K562 (cell line): ENCODE data around the gene SLC38A1. TPM values are rescaled to one million over a fixed set of nuclear protein-coding genes. Genes with fewer than 3 reads are reported as not detected.

Experiments used
- ATAC-seq: fragments of 200-7000 bp; cut with Tn5 transposase; 3 replicates; pipeline ENCODE4 v1.9.1; 2020; ENCODE audit warnings: moderate library complexity
- BruUV-seq: library from RNA; stranded (reverse); fragments of 400-500 nt; replicated peaks from 2 replicates; lab custom pipeline; 2021; lab: Mats Ljungman, UMichigan
- CTCF ChIA-PET: fragments of 300-600 bp; formaldehyde crosslinking; extraction: SDS; loops from one replicate; lab custom pipeline; 2021; ENCODE audit warnings: low intra/inter-chr PET ratio; lab: Yijun Ruan, JAX
- POLR2A ChIA-PET: fragments of 300-600, 350-650 bp; sonication (Branson Sonifier 250); formaldehyde crosslinking; extraction: SDS; loops from one replicate; lab custom pipeline; 2021; ENCODE audit warnings: antibody characterized with exemption, inconsistent platforms; lab: Yijun Ruan, JAX
- DNase-seq, 4 experiments: peaks; one replicate each; pipeline versions ENCODE4 v3.0.0 to v3.0.0-alpha.2; 2011 to 2018; ENCODE audit warnings: low spot score in 3 of 4, mixed read lengths in 3 of 4; ENCODE audit errors: extremely low read depth in 1 of 4
- FAIRE-seq: peaks from 2 replicates; lab custom pipeline; 2011; peaks lifted over from hg19 to GRCh38; lab: Jason Lieb, UNC
- H2AFZ ChIP-seq: 2 replicates; pipeline ENCODE4 v1.6.0; 2011; ENCODE audit warnings: low read depth, low read length, control low read depth, inconsistent platforms
- H3K27ac ChIP-seq: fragments of 200-600 bp; 3 replicates; pipeline ENCODE4 v1.8.0; 2011; ENCODE audit warnings: low read depth, mild to moderate bottlenecking, control low read depth, inconsistent platforms, low read length, moderate library complexity, mixed read lengths; ENCODE audit errors: extremely low read depth
- H3K27me3 ChIP-seq, 2 experiments: fragments of 300-600 bp in 1 of 2; 2 replicates in 1 of 2; 3 replicates in 1 of 2; pipeline versions ENCODE4 v1.6.0 to v1.8.0; 2011; ENCODE audit warnings: inconsistent platforms in 2 of 2, low read length in 2 of 2, mild to moderate bottlenecking in 1 of 2, mixed read lengths in 1 of 2, moderate library complexity in 1 of 2; ENCODE audit not compliant: control insufficient read depth in 2 of 2, insufficient read depth in 2 of 2
- H3K36me3 ChIP-seq: fragments of 300-600 bp; 3 replicates; pipeline ENCODE4 v1.8.0; 2011; ENCODE audit warnings: mild to moderate bottlenecking, low read length, inconsistent platforms; ENCODE audit not compliant: control insufficient read depth, insufficient read depth
- H3K4me1 ChIP-seq, 2 experiments: fragments of 200-600 bp in 1 of 2; replicated peaks in 1 of 2; 2 replicates in 1 of 2; 3 replicates in 1 of 2; pipeline versions ENCODE4 v1.5.1 to v1.8.0; 2011; ENCODE audit warnings: inconsistent platforms in 2 of 2, low read length in 2 of 2, mild to moderate bottlenecking in 1 of 2, mixed read lengths in 1 of 2, moderate library complexity in 1 of 2; ENCODE audit not compliant: control insufficient read depth in 2 of 2, insufficient read depth in 2 of 2
- H3K4me2 ChIP-seq: 2 replicates; pipeline ENCODE4 v1.6.1; 2011; ENCODE audit warnings: low read length, control low read depth, inconsistent platforms, mixed read lengths; ENCODE audit not compliant: insufficient read depth
- H3K4me3 ChIP-seq: fragments of 200-600 bp; sonication (generic), shearing (Covaris generic); 2 replicates; pipeline ENCODE4 v1.5.1; 2016; ENCODE audit warnings: control low read depth, inconsistent platforms
- H3K79me2 ChIP-seq: fragments of 200-600 bp; 3 replicates; pipeline ENCODE4 v1.8.0; 2011; ENCODE audit warnings: low read length, inconsistent platforms; ENCODE audit not compliant: control insufficient read depth, insufficient read depth
- H3K9ac ChIP-seq, 2 experiments: 2 replicates each; pipeline versions ENCODE4 v1.6.0 to v1.6.1; 2011; ENCODE audit warnings: low read depth in 2 of 2, low read length in 2 of 2, control low read depth in 1 of 2, inconsistent platforms in 1 of 2, mild to moderate bottlenecking in 1 of 2, mixed read lengths in 1 of 2; ENCODE audit not compliant: insufficient read depth in 1 of 2
- H3K9me1 ChIP-seq: one replicate; pipeline ENCODE4 v1.6.0; 2011; ENCODE audit warnings: inconsistent platforms, mild to moderate bottlenecking, low read length, moderate library complexity; ENCODE audit not compliant: control insufficient read depth, insufficient read depth
- H3K9me3 ChIP-seq: replicated peaks from 2 replicates; pipeline ENCODE4 v1.5.1; 2011; ENCODE audit warnings: low read depth, low read length, inconsistent platforms; ENCODE audit not compliant: control insufficient read depth, insufficient read depth
- H4K20me1 ChIP-seq: replicated peaks from 2 replicates; pipeline ENCODE4 v1.6.1; 2011; ENCODE audit warnings: low read length, inconsistent platforms, mixed read lengths; ENCODE audit not compliant: control insufficient read depth, insufficient read depth
- RBM34 ChIP-seq: fragments of 200-400 bp; formaldehyde crosslinking; IDR thresholded peaks from 2 replicates; pipeline ENCODE4 v1.6.1; 2018; ENCODE audit warnings: low read length, borderline replicate concordance; ENCODE audit not compliant: insufficient read depth
- WGBS: fragments of 100-300 bp; shearing (Covaris generic); methylation state at CpG from one replicate; pipeline ENCODE4 v1.1.6; 2016; ENCODE audit warnings: low coverage, mixed read lengths; ENCODE audit not compliant: insufficient coverage; ENCODE audit errors: missing lambda C conversion rate; 5-methylcytosine and 5-hydroxymethylcytosine counted together
- in situ Hi-C: fragments of 300-500 bp; cut with MboI; formaldehyde crosslinking; loops from 4 replicates; pipeline ENCODE4 v1.15.0; 2018; ENCODE audit warnings: inconsistent platforms, mixed read lengths
- intact Hi-C: fragments of 100-400 bp; cut with micrococcal nuclease; formaldehyde crosslinking; loops from 2 replicates; pipeline ENCODE4 v1.14.2; 2022
- polyA plus RNA-seq, 8 experiments: library from polyadenylated mRNA; depleted of rRNA in 4 of 8; stranded (reverse) in 5 of 8; unstranded in 3 of 8; fragments of >200 nt; fragmentation: Nextera tagmentation in 2 of 8; fragmentation: Illumina TruSeq in 1 of 8; extraction: Ambion mirVana in 2 of 8; extraction: Trizol in 1 of 8; gene quantifications; 2 replicates each; pipeline versions ENCODE4 v1.2.1 to v1.2.3, GENCODE V29; 2011 to 2014; ENCODE audit warnings: inconsistent platforms in 1 of 8, missing spikeins in 1 of 8
- total RNA-seq, 7 experiments: library from RNA; depleted of rRNA in 6 of 7; stranded (reverse); fragments of >200 nt in 6 of 7; fragmentation: Illumina TruSeq in 2 of 7; extraction: Trizol in 2 of 7; gene quantifications; 2 replicates each; pipeline versions ENCODE4 v1.2.1 to v1.2.3, GENCODE V29; 2011 to 2021; ENCODE audit warnings: low replicate concordance in 1 of 7
- TF ChIP-seq, protein P1 (sequence below): fragments of 200-800 bp; sonication (Bioruptor generic); IDR thresholded peaks from 2 replicates; pipeline ENCODE4 v1.6.1; 2017; ENCODE audit warnings: missing genetic modification characterization, missing compliant biosample characterization
- TF ChIP-seq, protein P2 (sequence below), 2 experiments: IDR thresholded peaks in 1 of 2; conservative IDR thresholded peaks in 1 of 2; 2 replicates each; pipeline ENCODE4 v1.6.1; 2016; ENCODE audit warnings: low read depth in 2 of 2, mild to moderate bottlenecking in 1 of 2, missing compliant biosample characterization in 1 of 2, missing genetic modification characterization in 1 of 2, moderate library complexity in 1 of 2
- TF ChIP-seq, protein P3 (sequence below): fragments of 450-650 bp; IDR thresholded peaks from 2 replicates; pipeline ENCODE4 v1.6.1; 2016
- TF ChIP-seq, protein P4 (sequence below), 2 experiments: fragments of 150-350 bp in 1 of 2; IDR thresholded peaks; 2 replicates each; pipeline ENCODE4 v1.6.1; 2012 to 2016; ENCODE audit warnings: low read depth in 2 of 2, low read length in 2 of 2, mild to moderate bottlenecking in 1 of 2, moderate library complexity in 1 of 2
- TF ChIP-seq, protein P5 (sequence below): IDR thresholded peaks from 2 replicates; pipeline ENCODE4 v1.6.1; 2012; ENCODE audit warnings: low read depth, low read length, improper control_type of control experiment, borderline replicate concordance

The SLC38A1 gene
- total and polyA plus RNA-seq, 9 of the 15 experiments (the other 6 are each of a cell fraction or from before 2014, with no cell fraction given) = 51.9 to 112 (median 75.0) TPM

DNA sequence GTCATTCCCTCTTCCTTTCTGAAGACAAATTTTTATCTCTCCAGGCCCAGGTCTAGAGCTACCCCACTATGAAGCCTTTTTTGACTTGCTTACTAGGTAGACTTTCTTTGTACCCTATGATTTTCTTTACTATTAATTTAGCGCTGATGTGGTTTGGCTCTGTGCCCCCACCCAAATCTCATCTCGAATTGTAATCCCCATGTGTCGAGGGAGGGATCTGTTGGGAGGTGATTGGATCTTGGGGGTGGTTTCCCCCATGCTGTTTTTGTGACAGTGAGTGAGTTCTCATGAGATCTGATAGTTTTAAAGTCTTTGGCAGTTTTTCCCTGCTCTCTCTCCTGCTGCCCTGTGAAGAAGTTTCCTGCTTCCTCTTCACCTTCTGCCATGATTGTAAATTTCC, 118.1 kb downstream of the SLC38A1 start:
- Histone ChIP-seq H3K79me2 (no peaks in the 10 kb centered on the region), H3K36me3 (no peaks in the 10 kb centered on the region), H3K27me3 (peaks cover 5% of the 10 kb centered on the region in 2 experiments; a peak in 2 of 5 replicates), H4K20me1 (no peaks in the 10 kb centered on the region), H3K9ac (no peak overlapping the region), H3K9me1 (no peaks in the 10 kb centered on the region), H3K4me2 (no peak overlapping the region), H3K9me3 (no peaks in the 10 kb centered on the region), H3K4me3 (no peak overlapping the region), H2AFZ (no peak overlapping the region), H3K4me1 (no peaks in the 10 kb centered on the region)
- ChIA-PET POLR2A (interaction anchor here (0.7 kb wide), 1 partner anchor 85 kb away, joined by 3 read pairs; no protein-coding TSS in a partner anchor), CTCF (no interaction called here)
- BruUV-seq = no TSS peak
- 0% methylated on average over 3 of the region's 3 CpGs for WGBS
- ATAC-seq = no peak
- intact Hi-C loops = loop anchor here (5.0 to 10.0 kb wide), 2 partner anchors 527 to 784 kb away; no protein-coding TSS in a partner anchor
- no peak for FAIRE-seq
- in situ Hi-C loops = no loop called here
- TF ChIP-seq, protein P1, sequence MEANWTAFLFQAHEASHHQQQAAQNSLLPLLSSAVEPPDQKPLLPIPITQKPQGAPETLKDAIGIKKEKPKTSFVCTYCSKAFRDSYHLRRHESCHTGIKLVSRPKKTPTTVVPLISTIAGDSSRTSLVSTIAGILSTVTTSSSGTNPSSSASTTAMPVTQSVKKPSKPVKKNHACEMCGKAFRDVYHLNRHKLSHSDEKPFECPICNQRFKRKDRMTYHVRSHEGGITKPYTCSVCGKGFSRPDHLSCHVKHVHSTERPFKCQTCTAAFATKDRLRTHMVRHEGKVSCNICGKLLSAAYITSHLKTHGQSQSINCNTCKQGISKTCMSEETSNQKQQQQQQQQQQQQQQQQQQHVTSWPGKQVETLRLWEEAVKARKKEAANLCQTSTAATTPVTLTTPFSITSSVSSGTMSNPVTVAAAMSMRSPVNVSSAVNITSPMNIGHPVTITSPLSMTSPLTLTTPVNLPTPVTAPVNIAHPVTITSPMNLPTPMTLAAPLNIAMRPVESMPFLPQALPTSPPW (CRISPR knock-in tag) = peak; percentile 17; the same call in 1 of the 2 replicates
- TF ChIP-seq, protein P2, sequence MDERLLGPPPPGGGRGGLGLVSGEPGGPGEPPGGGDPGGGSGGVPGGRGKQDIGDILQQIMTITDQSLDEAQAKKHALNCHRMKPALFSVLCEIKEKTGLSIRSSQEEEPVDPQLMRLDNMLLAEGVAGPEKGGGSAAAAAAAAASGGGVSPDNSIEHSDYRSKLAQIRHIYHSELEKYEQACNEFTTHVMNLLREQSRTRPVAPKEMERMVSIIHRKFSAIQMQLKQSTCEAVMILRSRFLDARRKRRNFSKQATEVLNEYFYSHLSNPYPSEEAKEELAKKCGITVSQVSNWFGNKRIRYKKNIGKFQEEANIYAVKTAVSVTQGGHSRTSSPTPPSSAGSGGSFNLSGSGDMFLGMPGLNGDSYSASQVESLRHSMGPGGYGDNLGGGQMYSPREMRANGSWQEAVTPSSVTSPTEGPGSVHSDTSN (CRISPR knock-in tag; IDR thresholded peaks at IDR 0.05; ENCODE audit: low read depth) = no peak
- TF ChIP-seq, protein P2 (tag; conservative IDR thresholded peaks at IDR 0.05; ENCODE audit: low read depth) = 0 out of 2 replicates have a peak, but pooled peaks have one; percentile 34
- no peak for TF ChIP-seq RBM34
- TF ChIP-seq, protein P3, sequence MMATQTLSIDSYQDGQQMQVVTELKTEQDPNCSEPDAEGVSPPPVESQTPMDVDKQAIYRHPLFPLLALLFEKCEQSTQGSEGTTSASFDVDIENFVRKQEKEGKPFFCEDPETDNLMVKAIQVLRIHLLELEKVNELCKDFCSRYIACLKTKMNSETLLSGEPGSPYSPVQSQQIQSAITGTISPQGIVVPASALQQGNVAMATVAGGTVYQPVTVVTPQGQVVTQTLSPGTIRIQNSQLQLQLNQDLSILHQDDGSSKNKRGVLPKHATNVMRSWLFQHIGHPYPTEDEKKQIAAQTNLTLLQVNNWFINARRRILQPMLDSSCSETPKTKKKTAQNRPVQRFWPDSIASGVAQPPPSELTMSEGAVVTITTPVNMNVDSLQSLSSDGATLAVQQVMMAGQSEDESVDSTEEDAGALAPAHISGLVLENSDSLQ = no peak
- TF ChIP-seq, protein P4, sequence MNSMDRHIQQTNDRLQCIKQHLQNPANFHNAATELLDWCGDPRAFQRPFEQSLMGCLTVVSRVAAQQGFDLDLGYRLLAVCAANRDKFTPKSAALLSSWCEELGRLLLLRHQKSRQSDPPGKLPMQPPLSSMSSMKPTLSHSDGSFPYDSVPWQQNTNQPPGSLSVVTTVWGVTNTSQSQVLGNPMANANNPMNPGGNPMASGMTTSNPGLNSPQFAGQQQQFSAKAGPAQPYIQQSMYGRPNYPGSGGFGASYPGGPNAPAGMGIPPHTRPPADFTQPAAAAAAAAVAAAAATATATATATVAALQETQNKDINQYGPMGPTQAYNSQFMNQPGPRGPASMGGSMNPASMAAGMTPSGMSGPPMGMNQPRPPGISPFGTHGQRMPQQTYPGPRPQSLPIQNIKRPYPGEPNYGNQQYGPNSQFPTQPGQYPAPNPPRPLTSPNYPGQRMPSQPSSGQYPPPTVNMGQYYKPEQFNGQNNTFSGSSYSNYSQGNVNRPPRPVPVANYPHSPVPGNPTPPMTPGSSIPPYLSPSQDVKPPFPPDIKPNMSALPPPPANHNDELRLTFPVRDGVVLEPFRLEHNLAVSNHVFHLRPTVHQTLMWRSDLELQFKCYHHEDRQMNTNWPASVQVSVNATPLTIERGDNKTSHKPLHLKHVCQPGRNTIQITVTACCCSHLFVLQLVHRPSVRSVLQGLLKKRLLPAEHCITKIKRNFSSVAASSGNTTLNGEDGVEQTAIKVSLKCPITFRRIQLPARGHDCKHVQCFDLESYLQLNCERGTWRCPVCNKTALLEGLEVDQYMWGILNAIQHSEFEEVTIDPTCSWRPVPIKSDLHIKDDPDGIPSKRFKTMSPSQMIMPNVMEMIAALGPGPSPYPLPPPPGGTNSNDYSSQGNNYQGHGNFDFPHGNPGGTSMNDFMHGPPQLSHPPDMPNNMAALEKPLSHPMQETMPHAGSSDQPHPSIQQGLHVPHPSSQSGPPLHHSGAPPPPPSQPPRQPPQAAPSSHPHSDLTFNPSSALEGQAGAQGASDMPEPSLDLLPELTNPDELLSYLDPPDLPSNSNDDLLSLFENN (IDR thresholded peaks at IDR 0.05; ENCODE audit: low read depth in 2 of 2, low read length in 2 of 2) = no peak
- TF ChIP-seq, protein P5, sequence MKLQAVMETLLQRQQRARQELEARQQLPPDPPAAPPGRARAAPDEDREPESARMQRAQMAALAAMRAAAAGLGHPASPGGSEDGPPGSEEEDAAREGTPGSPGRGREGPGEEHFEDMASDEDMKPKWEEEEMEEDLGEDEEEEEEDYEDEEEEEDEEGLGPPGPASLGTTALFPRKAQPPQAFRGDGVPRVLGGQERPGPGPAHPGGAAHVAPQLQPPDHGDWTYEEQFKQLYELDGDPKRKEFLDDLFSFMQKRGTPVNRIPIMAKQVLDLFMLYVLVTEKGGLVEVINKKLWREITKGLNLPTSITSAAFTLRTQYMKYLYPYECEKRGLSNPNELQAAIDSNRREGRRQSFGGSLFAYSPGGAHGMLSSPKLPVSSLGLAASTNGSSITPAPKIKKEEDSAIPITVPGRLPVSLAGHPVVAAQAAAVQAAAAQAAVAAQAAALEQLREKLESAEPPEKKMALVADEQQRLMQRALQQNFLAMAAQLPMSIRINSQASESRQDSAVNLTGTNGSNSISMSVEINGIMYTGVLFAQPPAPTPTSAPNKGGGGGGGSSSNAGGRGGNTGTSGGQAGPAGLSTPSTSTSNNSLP = no peak
- TF ChIP-seq, all 486 proteins: peak for 2
- no peak for DNase-seq
- H3K27ac ChIP-seq = no peak overlapping the region
